ENCODE data around the gene NRCAM.
A peak's percentile ranks its signal among the peaks of the same experiment; 100 is the strongest.

NRCAM gene

GRCh38 chr7:108448584-108449505 is 7.4 kb downstream of the NRCAM start:
- Histone ChIP-seq H3K4me3 (ENCODE audit: low read depth, low read length) (no peak overlapping the region), H3K27me3 (ENCODE audit: control insufficient read depth, insufficient read depth, low read length) (peaks cover 10% of the 10 kb centered on the region), H3K27ac (ENCODE audit: low read depth, low read length) (no peak overlapping the region), H3K4me1 (ENCODE audit: control insufficient read depth, insufficient read depth, low read length) (peaks cover 3% of the 10 kb centered on the region; the same call in 1 of the 2 replicates), H3K9me3 (ENCODE audit: control insufficient read depth, insufficient read depth, low read depth, low read length) (no peaks in the 10 kb centered on the region), H3K9ac (ENCODE audit: low read length) (no peak overlapping the region), H3K36me3 (ENCODE audit: control insufficient read depth, insufficient read depth, low read length) (no peaks in the 10 kb centered on the region)

- no peak overlapping the region for H3K27ac ChIP-seq (ENCODE audit: low read depth, low read length)
- H3K36me3 ChIP-seq (ENCODE audit: control insufficient read depth, insufficient read depth, low read length) = no peaks in the 10 kb centered on the region
- H3K4me1 ChIP-seq (ENCODE audit: control insufficient read depth, insufficient read depth, low read length) = no peaks in the 10 kb centered on the region
- no peaks in the 10 kb centered on the region for H3K27me3 ChIP-seq (ENCODE audit: control insufficient read depth, insufficient read depth, low read length)
- H3K9me3 ChIP-seq (ENCODE audit: control insufficient read depth, insufficient read depth, low read depth, low read length) = no peaks in the 10 kb centered on the region
- no peak overlapping the region for H3K4me3 ChIP-seq (ENCODE audit: low read depth, low read length)
- H3K9ac ChIP-seq (ENCODE audit: low read length) = no peak overlapping the region
Observed at GRCh38 chr7:108442039-108442568, 14.1 kb downstream of the NRCAM start.

- no peaks in the 10 kb centered on the region for H3K4me1 ChIP-seq (ENCODE audit: control insufficient read depth, insufficient read depth, low read length)
- H3K27me3 ChIP-seq (ENCODE audit: control insufficient read depth, insufficient read depth, low read length) = no peaks in the 10 kb centered on the region
- no peak overlapping the region for H3K9ac ChIP-seq (ENCODE audit: low read length)
- H3K27ac ChIP-seq (ENCODE audit: low read depth, low read length) = no peak overlapping the region
- no peaks in the 10 kb centered on the region for H3K36me3 ChIP-seq (ENCODE audit: control insufficient read depth, insufficient read depth, low read length)
- no peaks in the 10 kb centered on the region for H3K9me3 ChIP-seq (ENCODE audit: control insufficient read depth, insufficient read depth, low read depth, low read length)
- no peak overlapping the region for H3K4me3 ChIP-seq (ENCODE audit: low read depth, low read length)
Observed at GRCh38 chr7:108441392-108441955, 14.8 kb downstream of the NRCAM start.

GRCh38 chr7:108440613-108441012 is 15.6 kb downstream of the NRCAM start:
- H3K27me3 ChIP-seq (ENCODE audit: control insufficient read depth, insufficient read depth, low read length) = no peaks in the 10 kb centered on the region
- H3K27ac ChIP-seq (ENCODE audit: low read depth, low read length) = 0 out of 2 replicates have a peak overlapping the region, but pooled peaks have one; percentile 30
- H3K9me3 ChIP-seq (ENCODE audit: control insufficient read depth, insufficient read depth, low read depth, low read length) = no peaks in the 10 kb centered on the region
- no peaks in the 10 kb centered on the region for H3K36me3 ChIP-seq (ENCODE audit: control insufficient read depth, insufficient read depth, low read length)
- no peak overlapping the region for H3K9ac ChIP-seq (ENCODE audit: low read length)
- no peak overlapping the region for H3K4me3 ChIP-seq (ENCODE audit: low read depth, low read length)
- no peaks in the 10 kb centered on the region for H3K4me1 ChIP-seq (ENCODE audit: control insufficient read depth, insufficient read depth, low read length)

GRCh38 chr7:108436906-108437305 is 19.3 kb downstream of the NRCAM start:
- H3K4me1 ChIP-seq (ENCODE audit: control insufficient read depth, insufficient read depth, low read length) = no peaks in the 10 kb centered on the region
- no peaks in the 10 kb centered on the region for H3K27me3 ChIP-seq (ENCODE audit: control insufficient read depth, insufficient read depth, low read length)
- H3K27ac ChIP-seq (ENCODE audit: low read depth, low read length) = no peak overlapping the region
- no peaks in the 10 kb centered on the region for H3K9me3 ChIP-seq (ENCODE audit: control insufficient read depth, insufficient read depth, low read depth, low read length)
- no peaks in the 10 kb centered on the region for H3K36me3 ChIP-seq (ENCODE audit: control insufficient read depth, insufficient read depth, low read length)
- H3K4me3 ChIP-seq (ENCODE audit: low read depth, low read length) = no peak overlapping the region
- no peak overlapping the region for H3K9ac ChIP-seq (ENCODE audit: low read length)

DNA sequence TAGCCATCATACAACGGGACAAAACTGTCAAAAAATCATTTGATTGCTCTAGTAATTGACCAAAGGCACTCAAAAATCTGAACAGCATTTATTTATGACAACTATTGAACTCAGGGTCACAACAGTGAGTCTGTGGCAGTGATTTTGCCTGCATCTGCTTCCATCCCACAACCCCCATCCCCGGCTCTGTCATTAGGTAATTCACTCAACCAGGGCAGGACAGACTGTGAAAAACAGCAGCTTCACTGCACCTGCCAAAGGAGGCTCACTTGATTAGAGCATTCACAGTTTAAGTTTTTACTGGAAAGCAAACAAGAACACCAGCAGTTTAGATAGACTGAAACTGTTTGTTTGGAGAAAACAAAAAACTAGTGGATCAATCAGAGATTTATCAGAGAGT is 22.2 kb downstream of the NRCAM start:
- no peaks in the 10 kb centered on the region for H3K27me3 ChIP-seq (ENCODE audit: control insufficient read depth, insufficient read depth, low read length)
- H3K9ac ChIP-seq (ENCODE audit: low read length) = no peak overlapping the region
- no peaks in the 10 kb centered on the region for H3K9me3 ChIP-seq (ENCODE audit: control insufficient read depth, insufficient read depth, low read depth, low read length)
- H3K4me3 ChIP-seq (ENCODE audit: low read depth, low read length) = no peak overlapping the region
- no peaks in the 10 kb centered on the region for H3K4me1 ChIP-seq (ENCODE audit: control insufficient read depth, insufficient read depth, low read length)
- no peaks in the 10 kb centered on the region for H3K36me3 ChIP-seq (ENCODE audit: control insufficient read depth, insufficient read depth, low read length)
- H3K27ac ChIP-seq (ENCODE audit: low read depth, low read length) = no peak overlapping the region

DNA sequence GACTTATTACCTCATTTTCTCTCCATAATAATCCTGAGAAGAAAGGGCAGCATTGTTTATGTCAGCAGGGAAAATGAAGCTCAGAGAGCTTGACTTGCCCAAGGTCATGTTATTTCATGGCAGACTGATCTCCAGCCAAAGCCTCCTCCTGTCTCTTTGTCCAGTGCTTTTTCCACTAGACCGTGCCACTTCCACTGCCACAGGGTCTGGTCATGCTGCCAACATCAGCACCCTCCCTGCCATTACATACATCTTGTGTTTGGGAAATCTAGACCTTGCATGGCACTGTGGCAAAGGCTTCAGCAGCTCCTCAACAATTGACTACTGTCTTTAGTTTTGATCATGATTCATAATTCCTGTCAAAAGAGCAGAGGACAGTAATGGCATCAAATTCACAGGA is 25.1 kb downstream of the NRCAM start:
- no peak overlapping the region for H3K4me3 ChIP-seq (ENCODE audit: low read depth, low read length)
- H3K27me3 ChIP-seq (ENCODE audit: control insufficient read depth, insufficient read depth, low read length) = no peaks in the 10 kb centered on the region
- no peaks in the 10 kb centered on the region for H3K9me3 ChIP-seq (ENCODE audit: control insufficient read depth, insufficient read depth, low read depth, low read length)
- H3K9ac ChIP-seq (ENCODE audit: low read length) = no peak overlapping the region
- H3K4me1 ChIP-seq (ENCODE audit: control insufficient read depth, insufficient read depth, low read length) = no peaks in the 10 kb centered on the region
- no peaks in the 10 kb centered on the region for H3K36me3 ChIP-seq (ENCODE audit: control insufficient read depth, insufficient read depth, low read length)
- H3K27ac ChIP-seq (ENCODE audit: low read depth, low read length) = no peak overlapping the region

DNA sequence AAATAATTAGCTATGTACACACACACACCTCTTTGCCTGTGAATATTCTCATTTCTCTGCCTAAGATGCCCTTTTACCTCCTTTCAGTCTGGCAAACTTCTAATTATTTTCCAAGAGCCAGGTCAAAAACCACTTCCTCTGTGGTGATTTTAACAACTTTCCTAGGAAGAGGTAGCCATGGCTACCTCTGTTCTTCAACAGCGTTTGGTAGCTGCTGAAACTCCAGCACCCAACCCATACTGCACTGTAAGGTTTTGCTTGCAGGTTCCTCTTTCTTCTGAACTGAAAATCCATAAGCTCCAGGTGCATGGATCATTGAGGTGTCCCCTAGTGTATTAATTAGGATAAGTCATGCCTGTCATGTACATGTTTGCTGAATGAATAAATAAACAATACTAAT is 25.6 kb downstream of the NRCAM start:
- no peaks in the 10 kb centered on the region for H3K4me1 ChIP-seq (ENCODE audit: control insufficient read depth, insufficient read depth, low read length)
- H3K4me3 ChIP-seq (ENCODE audit: low read depth, low read length) = no peak overlapping the region
- no peak overlapping the region for H3K27ac ChIP-seq (ENCODE audit: low read depth, low read length)
- H3K9ac ChIP-seq (ENCODE audit: low read length) = no peak overlapping the region
- H3K27me3 ChIP-seq (ENCODE audit: control insufficient read depth, insufficient read depth, low read length) = no peaks in the 10 kb centered on the region
- H3K9me3 ChIP-seq (ENCODE audit: control insufficient read depth, insufficient read depth, low read depth, low read length) = no peaks in the 10 kb centered on the region
- no peaks in the 10 kb centered on the region for H3K36me3 ChIP-seq (ENCODE audit: control insufficient read depth, insufficient read depth, low read length)

DNA sequence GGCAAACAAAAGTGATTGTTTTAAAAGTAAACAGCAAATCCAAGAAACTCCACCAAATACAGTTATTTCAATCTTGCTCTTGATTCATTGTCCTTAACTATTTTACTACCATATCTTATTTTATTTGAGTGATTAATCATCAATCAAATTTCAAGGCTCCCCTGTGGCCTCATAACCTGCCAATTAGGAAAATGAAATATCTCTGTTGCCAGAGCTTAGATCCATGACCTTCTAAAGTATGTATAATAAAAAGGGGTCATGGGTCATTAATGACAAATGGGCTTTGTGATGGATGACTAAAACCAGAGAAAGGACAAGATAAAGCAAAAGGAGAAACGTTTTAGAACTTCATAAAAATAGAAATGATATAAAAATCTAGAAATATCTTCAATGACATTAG is 28.5 kb downstream of the NRCAM start:
- Histone ChIP-seq H3K27me3 (ENCODE audit: control insufficient read depth, insufficient read depth, low read length) (no peaks in the 10 kb centered on the region), H3K4me1 (ENCODE audit: control insufficient read depth, insufficient read depth, low read length) (no peaks in the 10 kb centered on the region), H3K36me3 (ENCODE audit: control insufficient read depth, insufficient read depth, low read length) (no peaks in the 10 kb centered on the region), H3K9ac (ENCODE audit: low read length) (no peak overlapping the region), H3K4me3 (ENCODE audit: low read depth, low read length) (no peak overlapping the region), H3K27ac (ENCODE audit: low read depth, low read length) (no peak overlapping the region), H3K9me3 (ENCODE audit: control insufficient read depth, insufficient read depth, low read depth, low read length) (no peaks in the 10 kb centered on the region)

DNA sequence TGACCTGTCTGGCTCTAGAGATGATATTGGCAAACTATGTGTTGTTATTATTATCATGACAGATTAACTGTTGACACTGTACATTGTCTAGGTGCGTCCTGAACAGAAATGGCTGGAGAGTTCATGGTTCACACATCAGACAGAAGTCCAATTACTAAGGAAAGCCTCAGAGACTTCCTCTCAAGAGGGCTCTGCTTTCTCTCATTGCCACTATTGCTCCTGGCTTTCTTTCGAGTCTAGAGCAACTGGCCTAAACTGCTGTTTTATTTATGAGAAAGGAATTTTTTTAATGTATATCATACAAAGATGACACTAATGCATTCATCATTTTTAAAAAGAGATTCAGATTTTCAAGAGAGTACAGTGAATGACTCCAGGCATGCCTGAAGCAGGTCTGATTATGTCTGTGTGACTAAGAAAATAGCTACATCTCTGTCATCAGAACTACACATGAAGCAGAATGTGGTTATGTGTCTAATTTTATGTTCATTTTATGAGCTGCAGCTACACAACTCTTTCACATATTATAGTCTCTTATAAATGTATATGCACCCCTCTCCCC is 30.4 kb downstream of the NRCAM start:
- Histone ChIP-seq H3K27me3 (ENCODE audit: control insufficient read depth, insufficient read depth, low read length) (no peaks in the 10 kb centered on the region), H3K9me3 (ENCODE audit: control insufficient read depth, insufficient read depth, low read depth, low read length) (no peaks in the 10 kb centered on the region), H3K9ac (ENCODE audit: low read length) (no peak overlapping the region), H3K27ac (ENCODE audit: low read depth, low read length) (no peak overlapping the region), H3K36me3 (ENCODE audit: control insufficient read depth, insufficient read depth, low read length) (no peaks in the 10 kb centered on the region), H3K4me1 (ENCODE audit: control insufficient read depth, insufficient read depth, low read length) (no peaks in the 10 kb centered on the region), H3K4me3 (ENCODE audit: low read depth, low read length) (no peak overlapping the region)

GRCh38 chr7:108424013-108424412 is 32.2 kb downstream of the NRCAM start:
- H3K9me3 ChIP-seq (ENCODE audit: control insufficient read depth, insufficient read depth, low read depth, low read length) = no peaks in the 10 kb centered on the region
- no peak overlapping the region for H3K9ac ChIP-seq (ENCODE audit: low read length)
- no peak overlapping the region for H3K4me3 ChIP-seq (ENCODE audit: low read depth, low read length)
- no peaks in the 10 kb centered on the region for H3K27me3 ChIP-seq (ENCODE audit: control insufficient read depth, insufficient read depth, low read length)
- H3K36me3 ChIP-seq (ENCODE audit: control insufficient read depth, insufficient read depth, low read length) = no peaks in the 10 kb centered on the region
- H3K27ac ChIP-seq (ENCODE audit: low read depth, low read length) = no peak overlapping the region
- H3K4me1 ChIP-seq (ENCODE audit: control insufficient read depth, insufficient read depth, low read length) = no peaks in the 10 kb centered on the region
